ENCODE measurements around the gene LRRC74A.

- no peak for TF ChIP-seq CTCF (IDR thresholded peaks at IDR 0.05 in 2 of 3, conservative IDR thresholded peaks at IDR 0.05 in 1 of 3; ENCODE audit: insufficient read depth in 2 of 3, low read depth in 1 of 3, low read length in 3 of 3)
- TF ChIP-seq SP1 (CRISPR knock-in tag; IDR thresholded peaks at IDR 0.05): no peak
- TF ChIP-seq IRF9 (tag; IDR thresholded peaks at IDR 0.05): no peak
- TF ChIP-seq POLR2A (conservative IDR thresholded peaks at IDR 0.05): no peak
- TF ChIP-seq MAX (CRISPR knock-in tag; IDR thresholded peaks at IDR 0.05): no peak
Measured at GRCh38 chr14:76811561-76811960, 14.6 kb upstream of the LRRC74A start.

Measured in K562 (cell line).